Activated CD4-positive, alpha-beta T cell treated with anti-CD3 and anti-CD28 coated beads for 24 hours (primary cell): ENCODE measurements around the gene THTPA.

Experiments used
- DNase-seq, 2 donors: peaks; one replicate each; pipeline ENCODE4 v3.0.0-alpha.2; 2020; ENCODE audit warnings: low read depth in 2 of 2

Gene THTPA

GRCh38 chr14:23555882-23556699 is at the start of gene THTPA:
THTPA (plus strand) TSS chr14:23556271; CDS start chr14:23556758, 487 bp downstream.
- DNase-seq, result peak; percentile 78 to 88

- DNase-seq, result no peak
Measured at GRCh38 chr14:23512156-23512555, 43.9 kb upstream of the THTPA start.

- DNase-seq, result no peak
Measured at GRCh38 chr14:23513005-23513817, 42.9 kb upstream of the THTPA start.

- DNase-seq, result no peak
Measured at GRCh38 chr14:23513818-23514643, 42.0 kb upstream of the THTPA start.

- DNase-seq, result no peak
Measured at GRCh38 chr14:23514644-23514957, 41.5 kb upstream of the THTPA start.

GRCh38 chr14:23517650-23518326 is 38.3 kb upstream of the THTPA start:
- DNase-seq, result no peak

GRCh38 chr14:23518709-23519108 is 37.4 kb upstream of the THTPA start:
- no peak for DNase-seq

GRCh38 chr14:23520899-23521533 is 35.1 kb upstream of the THTPA start:
- no peak for DNase-seq

GRCh38 chr14:23521785-23522640 is 34.1 kb upstream of the THTPA start:
- no peak for DNase-seq

- DNase-seq, result no peak
Measured at GRCh38 chr14:23522643-23523198, 33.4 kb upstream of the THTPA start.

GRCh38 chr14:23523229-23524016 is 32.6 kb upstream of the THTPA start:
- DNase-seq, result no peak

GRCh38 chr14:23524954-23525353 is 31.1 kb upstream of the THTPA start:
- DNase-seq, result no peak

- no peak for DNase-seq
Measured at GRCh38 chr14:23525611-23526010, 30.5 kb upstream of the THTPA start.

GRCh38 chr14:23528555-23528954 is 27.5 kb upstream of the THTPA start:
- DNase-seq, result no peak

- no peak for DNase-seq
Measured at GRCh38 chr14:23529016-23529415, 27.1 kb upstream of the THTPA start.

GRCh38 chr14:23530375-23531055 is 25.6 kb upstream of the THTPA start:
- no peak for DNase-seq

GRCh38 chr14:23531391-23531790 is 24.7 kb upstream of the THTPA start:
- no peak for DNase-seq

- DNase-seq, result no peak
Measured at GRCh38 chr14:23532658-23533057, 23.4 kb upstream of the THTPA start.
